GM12878 (cell line): Measurements from ENCODE around the gene POLR3A.

Experiments used
- CREM ChIP-seq: IDR thresholded peaks from 2 replicates; pipeline ENCODE4 v1.6.1; 2014; ENCODE audit warnings: antibody characterized with exemption, low read depth
- EP300 ChIP-seq, 2 experiments: fragments of 150-350 bp in 1 of 2; IDR thresholded peaks; 2 replicates each; pipeline ENCODE4 v1.6.1; 2011 to 2012; ENCODE audit warnings: low read depth in 2 of 2, low read length in 2 of 2, borderline replicate concordance in 1 of 2, improper control_type of control experiment in 1 of 2, inconsistent platforms in 1 of 2; ENCODE audit not compliant: control insufficient read depth in 1 of 2
- MTA3 ChIP-seq: IDR thresholded peaks from 2 replicates; pipeline ENCODE4 v1.6.1; 2012; ENCODE audit warnings: low read length, inconsistent platforms, borderline replicate concordance
- RUNX3 ChIP-seq: IDR thresholded peaks from 2 replicates; pipeline ENCODE4 v1.6.1; 2012; ENCODE audit warnings: low read length, inconsistent platforms
- TF ChIP-seq, protein P1 (sequence below), 3 experiments: IDR thresholded peaks in 2 of 3; conservative IDR thresholded peaks in 1 of 3; 2 replicates each; pipeline ENCODE4 v1.5.1; 2011; ENCODE audit warnings: low read depth in 3 of 3, low read length in 3 of 3, mild to moderate bottlenecking in 3 of 3, control low read depth in 2 of 3, moderate library complexity in 2 of 3, inconsistent platforms in 1 of 3, mixed read lengths in 1 of 3; ENCODE audit not compliant: control insufficient read depth in 2 of 3, insufficient read depth in 1 of 3; ENCODE audit errors: extremely low read depth in 1 of 3

DNA sequence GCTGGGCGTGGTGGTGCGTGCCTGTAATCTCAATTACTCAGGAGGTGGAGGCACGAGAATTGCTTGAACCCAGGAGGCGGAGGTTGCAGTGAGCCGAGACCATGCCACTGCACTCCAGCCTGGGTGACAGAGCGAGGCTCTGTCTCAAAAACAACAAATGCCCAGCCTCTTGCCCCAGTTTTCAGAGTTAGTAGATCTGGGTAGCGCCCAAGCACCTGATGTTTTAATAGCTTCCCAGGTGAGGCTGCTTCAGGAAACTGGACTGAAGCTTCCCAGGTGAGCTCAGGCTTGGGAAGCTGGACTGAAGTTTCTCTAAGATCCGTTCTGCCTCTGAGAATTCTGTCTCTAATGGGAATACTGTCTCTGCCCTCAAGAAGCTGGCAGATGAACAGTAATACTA, 16.5 kb upstream of the POLR3A start:
- TF ChIP-seq CREM = no peak
- no peak for TF ChIP-seq MTA3
- TF ChIP-seq RUNX3 = no peak
- TF ChIP-seq EP300 (IDR thresholded peaks at IDR 0.05; ENCODE audit: borderline replicate concordance in 1 of 2, control insufficient read depth in 1 of 2, low read depth in 2 of 2, low read length in 2 of 2) = no peak
- TF ChIP-seq, protein P1, sequence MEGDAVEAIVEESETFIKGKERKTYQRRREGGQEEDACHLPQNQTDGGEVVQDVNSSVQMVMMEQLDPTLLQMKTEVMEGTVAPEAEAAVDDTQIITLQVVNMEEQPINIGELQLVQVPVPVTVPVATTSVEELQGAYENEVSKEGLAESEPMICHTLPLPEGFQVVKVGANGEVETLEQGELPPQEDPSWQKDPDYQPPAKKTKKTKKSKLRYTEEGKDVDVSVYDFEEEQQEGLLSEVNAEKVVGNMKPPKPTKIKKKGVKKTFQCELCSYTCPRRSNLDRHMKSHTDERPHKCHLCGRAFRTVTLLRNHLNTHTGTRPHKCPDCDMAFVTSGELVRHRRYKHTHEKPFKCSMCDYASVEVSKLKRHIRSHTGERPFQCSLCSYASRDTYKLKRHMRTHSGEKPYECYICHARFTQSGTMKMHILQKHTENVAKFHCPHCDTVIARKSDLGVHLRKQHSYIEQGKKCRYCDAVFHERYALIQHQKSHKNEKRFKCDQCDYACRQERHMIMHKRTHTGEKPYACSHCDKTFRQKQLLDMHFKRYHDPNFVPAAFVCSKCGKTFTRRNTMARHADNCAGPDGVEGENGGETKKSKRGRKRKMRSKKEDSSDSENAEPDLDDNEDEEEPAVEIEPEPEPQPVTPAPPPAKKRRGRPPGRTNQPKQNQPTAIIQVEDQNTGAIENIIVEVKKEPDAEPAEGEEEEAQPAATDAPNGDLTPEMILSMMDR (IDR thresholded peaks at IDR 0.05 in 2 of 3, conservative IDR thresholded peaks at IDR 0.05 in 1 of 3; ENCODE audit: control insufficient read depth in 2 of 3, extremely low read depth in 1 of 3, insufficient read depth in 1 of 3, low read depth in 3 of 3, low read length in 3 of 3) = no peak
